Astrocyte of the cerebellum (primary cell): Measurements from ENCODE around the gene LCNL1.
"Not testable (repeated sequence)": the region's sequence is repeated elsewhere in the genome, so short reads cannot be mapped to it uniquely, and the experiment has no call there.

Experiments used
- DNase-seq: peaks from one replicate; pipeline ENCODE4 v3.0.0-alpha.2; 2011; ENCODE audit warnings: low read depth
- H3K4me3 ChIP-seq: 2 replicates; pipeline ENCODE4 v1.5.1; 2011; ENCODE audit warnings: mild to moderate bottlenecking, low read depth, low read length, moderate library complexity
- in situ Hi-C: cut with HindIII; loops from 2 replicates; pipeline ENCODE4 v1.10.0; 2017; ENCODE audit warnings: low sequenced_read_pairs
- TF ChIP-seq, protein P1 (sequence below): IDR thresholded peaks from 2 replicates; pipeline ENCODE4 v1.5.1; 2012; ENCODE audit warnings: low read length, low read depth, moderate library complexity, mild to moderate bottlenecking; ENCODE audit errors: missing control alignments

LCNL1 gene

GRCh38 chr9:137032858-137033257 is 50.1 kb downstream of the LCNL1 start:
- no peak for DNase-seq
- no peak overlapping the region for H3K4me3 ChIP-seq
- TF ChIP-seq, protein P1, sequence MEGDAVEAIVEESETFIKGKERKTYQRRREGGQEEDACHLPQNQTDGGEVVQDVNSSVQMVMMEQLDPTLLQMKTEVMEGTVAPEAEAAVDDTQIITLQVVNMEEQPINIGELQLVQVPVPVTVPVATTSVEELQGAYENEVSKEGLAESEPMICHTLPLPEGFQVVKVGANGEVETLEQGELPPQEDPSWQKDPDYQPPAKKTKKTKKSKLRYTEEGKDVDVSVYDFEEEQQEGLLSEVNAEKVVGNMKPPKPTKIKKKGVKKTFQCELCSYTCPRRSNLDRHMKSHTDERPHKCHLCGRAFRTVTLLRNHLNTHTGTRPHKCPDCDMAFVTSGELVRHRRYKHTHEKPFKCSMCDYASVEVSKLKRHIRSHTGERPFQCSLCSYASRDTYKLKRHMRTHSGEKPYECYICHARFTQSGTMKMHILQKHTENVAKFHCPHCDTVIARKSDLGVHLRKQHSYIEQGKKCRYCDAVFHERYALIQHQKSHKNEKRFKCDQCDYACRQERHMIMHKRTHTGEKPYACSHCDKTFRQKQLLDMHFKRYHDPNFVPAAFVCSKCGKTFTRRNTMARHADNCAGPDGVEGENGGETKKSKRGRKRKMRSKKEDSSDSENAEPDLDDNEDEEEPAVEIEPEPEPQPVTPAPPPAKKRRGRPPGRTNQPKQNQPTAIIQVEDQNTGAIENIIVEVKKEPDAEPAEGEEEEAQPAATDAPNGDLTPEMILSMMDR: no peak
- in situ Hi-C loops: loop anchor here (25.0 kb wide), 1 partner anchor 246 kb away; the partner anchor contains the start of genes CCDC183 and TMEM141

DNA sequence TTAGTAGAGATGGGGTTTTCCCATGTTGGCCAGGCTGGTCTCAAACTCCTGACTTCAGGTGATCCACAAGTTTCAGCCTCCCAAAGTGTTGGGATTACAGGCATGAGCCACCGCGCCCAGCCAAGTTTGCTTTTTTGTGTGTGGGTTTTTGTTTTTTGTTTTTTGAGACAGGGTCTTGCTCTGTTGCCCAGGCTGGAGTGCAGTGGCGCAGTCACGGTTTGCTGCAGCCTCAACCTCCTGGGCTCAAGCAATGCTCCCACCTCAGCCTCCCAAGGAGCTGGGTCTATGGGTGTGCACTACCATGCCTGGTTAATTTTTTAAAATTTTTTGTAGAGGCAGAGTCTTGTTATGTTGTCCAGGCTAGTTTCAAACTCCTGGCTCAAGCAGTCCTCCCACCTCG is 50.7 kb downstream of the LCNL1 start:
- not testable (repeated sequence) for DNase-seq, H3K4me3 ChIP-seq
- in situ Hi-C loops: loop anchor here (25.0 kb wide), 1 partner anchor 246 kb away; the partner anchor contains the start of genes CCDC183 and TMEM141

DNA sequence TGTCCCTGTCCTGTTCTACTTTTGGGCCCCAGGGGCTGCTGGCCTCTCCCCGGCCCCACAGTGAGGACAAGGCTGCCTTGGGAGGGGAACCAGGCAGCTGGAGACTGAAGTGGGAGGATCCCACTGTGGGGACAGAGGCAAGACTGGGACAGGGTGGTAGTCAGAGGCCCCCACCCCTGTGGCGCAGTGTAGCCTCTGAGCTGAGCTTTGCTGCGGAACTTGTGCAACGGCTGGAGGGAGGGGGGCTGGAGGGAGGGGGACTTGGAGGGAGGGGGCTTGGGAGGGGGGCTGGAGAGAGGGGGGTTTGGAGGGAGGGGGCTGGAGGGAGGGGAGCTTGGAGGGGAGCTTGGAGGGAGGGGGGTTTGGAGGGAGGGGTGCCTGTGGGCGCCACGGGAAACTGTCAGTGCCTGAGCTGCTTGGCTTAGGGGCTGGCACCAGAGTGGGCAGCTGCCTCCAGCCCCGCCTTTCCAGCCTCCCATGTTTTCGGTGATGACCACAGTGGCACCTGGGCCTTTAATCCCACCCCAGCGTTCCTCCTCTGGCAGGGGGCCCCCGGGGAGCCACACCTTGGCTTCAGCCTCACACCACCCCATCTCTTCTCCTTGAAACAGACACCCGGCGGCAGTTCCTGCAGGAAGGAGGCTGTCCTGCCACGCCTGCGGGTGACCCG is 51.4 kb downstream of the LCNL1 start:
- in situ Hi-C loops: loop anchor here (25.0 kb wide), 1 partner anchor 247 kb away; the partner anchor contains the start of genes CCDC183 and TMEM141
- TF ChIP-seq, protein P1: no peak
- no peak overlapping the region for H3K4me3 ChIP-seq
- no peak for DNase-seq

DNA sequence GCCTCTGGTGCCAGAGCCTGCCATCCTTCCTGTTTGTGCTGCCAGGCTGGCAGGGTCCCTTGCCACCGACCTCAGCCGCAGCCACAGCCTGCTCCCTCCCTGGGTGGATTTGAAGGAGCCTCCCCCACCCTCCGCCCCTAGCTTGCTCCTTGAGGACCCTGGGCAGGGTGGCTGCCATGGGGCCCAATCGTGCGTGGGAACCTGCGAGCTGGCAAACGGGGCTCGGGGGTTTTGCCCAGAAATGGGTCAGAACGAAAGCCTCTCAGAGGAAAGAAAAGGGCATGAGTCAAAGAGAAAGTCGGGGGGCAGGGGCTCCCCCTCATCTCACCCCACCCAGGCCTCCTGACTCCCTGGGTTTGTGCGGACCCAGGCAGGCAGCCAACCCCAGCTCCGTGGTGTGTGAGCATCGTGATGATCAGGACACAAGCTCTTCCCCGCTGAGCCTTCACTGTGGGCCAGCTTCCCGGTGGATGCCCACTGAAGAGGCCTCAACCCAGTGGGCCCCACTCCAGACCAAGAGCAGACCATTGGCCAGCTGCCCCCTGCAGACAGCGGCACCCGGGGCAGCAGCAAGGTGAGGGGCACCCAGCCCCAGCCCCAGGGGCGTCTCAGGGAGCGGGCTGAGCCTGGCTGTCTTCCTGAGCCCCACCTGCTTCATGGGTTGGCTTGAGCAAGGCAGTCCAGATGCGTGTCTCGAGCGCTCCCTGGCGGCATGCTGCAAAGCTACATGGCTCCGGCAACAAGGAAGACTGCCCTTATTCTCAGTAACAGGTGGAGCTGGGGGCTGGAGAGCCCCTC is 52.1 kb downstream of the LCNL1 start:
- no peak overlapping the region for H3K4me3 ChIP-seq
- peak; percentile 63 for DNase-seq
- in situ Hi-C loops: loop anchor here (25.0 kb wide), 1 partner anchor 248 kb away; the partner anchor contains the start of genes CCDC183 and TMEM141
- TF ChIP-seq, protein P1: peak; percentile 93
